SH-SY5Y (cell line): Measurements from ENCODE around the gene SLC7A6.

Source experiments
- GATA2 ChIP-seq: IDR thresholded peaks from 2 replicates; pipeline ENCODE4 v1.6.1; 2011; ENCODE audit warnings: mild to moderate bottlenecking, low read depth, low read length
- GATA3 ChIP-seq: IDR thresholded peaks from 2 replicates; pipeline ENCODE4 v1.6.1; 2011; ENCODE audit warnings: low read depth, mild to moderate bottlenecking, low read length, moderate library complexity

GRCh38 chr16:68313116-68313515 is 48.8 kb downstream of the SLC7A6 start:
- TF ChIP-seq GATA2, result no peak
- TF ChIP-seq GATA3, result no peak
